K562 (cell line): ENCODE data around the gene TTC28. TPM values are rescaled to one million over a fixed set of nuclear protein-coding genes. Genes with fewer than 3 reads are reported as not detected.

Experiments
- CHD1 ChIP-seq: fragments of 200-600 bp; sonication (generic); IDR thresholded peaks from one replicate; pipeline ENCODE4 v1.6.1; 2012; ENCODE audit warnings: mild to moderate bottlenecking, moderate library complexity, low read length, inconsistent platforms
- COPS2 ChIP-seq: fragments of 450-650 bp; conservative IDR thresholded peaks from 2 replicates; pipeline ENCODE4 v1.6.1; 2016; ENCODE audit warnings: mild to moderate bottlenecking, moderate library complexity
- CREBBP ChIP-seq: IDR thresholded peaks from one replicate; pipeline ENCODE4 v1.6.1; 2012; ENCODE audit warnings: low read depth, mild to moderate bottlenecking, control low read depth, inconsistent platforms, low read length
- CXXC5 ChIP-seq: fragments of 250-450 bp; sonication (Bioruptor Pico); IDR thresholded peaks from 2 replicates; pipeline ENCODE4 v1.8.0; 2022; ENCODE audit warnings: inconsistent platforms, mild to moderate bottlenecking, moderate library complexity
- EP300 ChIP-seq: IDR thresholded peaks from 2 replicates; pipeline ENCODE4 v1.6.1; 2012; ENCODE audit warnings: low read length, improper control_type of control experiment
- FOXM1 ChIP-seq, 2 experiments: fragments of 450-650 bp in 1 of 2; sonication (generic) in 1 of 2; formaldehyde crosslinking in 1 of 2; IDR thresholded peaks; 2 replicates each; pipeline versions ENCODE4 v1.6.1 to v1.9.0; 2017 to 2022; ENCODE audit warnings: low read depth in 2 of 2, mild to moderate bottlenecking in 2 of 2, missing genetic modification reagents in 1 of 2, moderate library complexity in 1 of 2
- KAT2B ChIP-seq: IDR thresholded peaks from one replicate; pipeline ENCODE4 v1.6.1; 2012; ENCODE audit warnings: low read depth, mild to moderate bottlenecking, control low read depth, inconsistent platforms, low read length, moderate library complexity
- KLF1 ChIP-seq: fragments of 450-650 bp; IDR thresholded peaks from 2 replicates; pipeline ENCODE4 v1.6.1; 2016; ENCODE audit warnings: missing genetic modification characterization, missing compliant biosample characterization
- LEF1 ChIP-seq: fragments of 450-650 bp; IDR thresholded peaks from 2 replicates; pipeline ENCODE4 v1.6.1; 2016; ENCODE audit warnings: mild to moderate bottlenecking
- NFYB ChIP-seq: IDR thresholded peaks from 2 replicates; pipeline ENCODE4 v1.6.1; 2011; ENCODE audit warnings: mild to moderate bottlenecking, moderate library complexity; ENCODE audit not compliant: insufficient read length; ENCODE audit errors: extremely low read depth
- NR0B1 ChIP-seq: fragments of 450-650 bp; IDR thresholded peaks from one replicate; pipeline ENCODE4 v1.6.1; 2018; ENCODE audit warnings: mild to moderate bottlenecking, moderate library complexity; ENCODE audit not compliant: partially characterized antibody
- PKNOX1 ChIP-seq: fragments of 450-650 bp; IDR thresholded peaks from 2 replicates; pipeline ENCODE4 v1.6.1; 2016
- SRSF7 ChIP-seq: fragments of 200-400 bp; formaldehyde crosslinking; optimal IDR thresholded peaks from 2 replicates; pipeline ENCODE3; 2017; ENCODE audit warnings: mild to moderate bottlenecking, low read depth, low read length
- TEAD2 ChIP-seq: fragments of 450-650 bp; IDR thresholded peaks from 2 replicates; pipeline ENCODE4 v1.6.1; 2016; ENCODE audit warnings: missing genetic modification characterization, control low read depth, missing compliant biosample characterization
- THRAP3 ChIP-seq: fragments of 450-650 bp; IDR thresholded peaks from 2 replicates; pipeline ENCODE4 v1.6.1; 2016; ENCODE audit warnings: mild to moderate bottlenecking, inconsistent platforms, borderline replicate concordance
- VEZF1 ChIP-seq: fragments of 200-800 bp; sonication (Bioruptor generic); IDR thresholded peaks from 2 replicates; pipeline ENCODE4 v1.6.1; 2017; ENCODE audit warnings: missing genetic modification characterization, missing compliant biosample characterization
- ZBED1 ChIP-seq: IDR thresholded peaks from 2 replicates; pipeline ENCODE4 v1.6.1; 2014
- ZNF133 ChIP-seq: fragments of 250-450 bp; sonication (Bioruptor Pico); IDR thresholded peaks from 2 replicates; pipeline ENCODE4 v1.4.0; 2020; ENCODE audit warnings: mild to moderate bottlenecking
- ZNF511 ChIP-seq: sonication (generic); formaldehyde crosslinking; IDR thresholded peaks from 2 replicates; pipeline ENCODE4 v1.8.0; 2022; ENCODE audit warnings: mild to moderate bottlenecking, missing genetic modification reagents
- ZNF592 ChIP-seq: fragments of 450-650 bp; IDR thresholded peaks from 2 replicates; pipeline ENCODE4 v1.6.1; 2017; ENCODE audit warnings: antibody characterized with exemption, mild to moderate bottlenecking
- polyA plus RNA-seq, 8 experiments: library from polyadenylated mRNA; depleted of rRNA in 4 of 8; stranded (reverse) in 5 of 8; unstranded in 3 of 8; fragments of >200 nt; fragmentation: Nextera tagmentation in 2 of 8; fragmentation: Illumina TruSeq in 1 of 8; extraction: Ambion mirVana in 2 of 8; extraction: Trizol in 1 of 8; gene quantifications; 2 replicates each; pipeline versions ENCODE4 v1.2.1 to v1.2.3, GENCODE V29; 2011 to 2014; ENCODE audit warnings: inconsistent platforms in 1 of 8, missing spikeins in 1 of 8
- total RNA-seq, 7 experiments: library from RNA; depleted of rRNA in 6 of 7; stranded (reverse); fragments of >200 nt in 6 of 7; fragmentation: Illumina TruSeq in 2 of 7; extraction: Trizol in 2 of 7; gene quantifications; 2 replicates each; pipeline versions ENCODE4 v1.2.1 to v1.2.3, GENCODE V29; 2011 to 2021; ENCODE audit warnings: low replicate concordance in 1 of 7

The TTC28 gene
- total and polyA plus RNA-seq, 9 of the 15 experiments (the other 6 are each of a cell fraction or from before 2014, with no cell fraction given) = 0.22 to 10.7 (median 3.1) TPM

- TF ChIP-seq FOXM1 (IDR thresholded peaks at IDR 0.05; ENCODE audit: low read depth) = peak; percentile 34; the same call in 1 of the 2 replicates
- TF ChIP-seq FOXM1 (CRISPR knock-in tag; IDR thresholded peaks at IDR 0.05; ENCODE audit: low read depth) = no peak
- TF ChIP-seq ZNF133 (CRISPR knock-in tag) = no peak
- TF ChIP-seq COPS2 = no peak
- peak; percentile 45 for TF ChIP-seq PKNOX1
- TF ChIP-seq NR0B1 = no peak
- TF ChIP-seq CHD1 = no peak
- no peak for TF ChIP-seq NFYB
- no peak for TF ChIP-seq ZBED1
- peak; percentile 61; the same call in 1 of the 2 replicates for TF ChIP-seq EP300
- no peak for TF ChIP-seq CREBBP
- no peak for TF ChIP-seq THRAP3
- TF ChIP-seq CXXC5 = peak; percentile 42; the same call in 1 of the 2 replicates
- no peak for TF ChIP-seq KAT2B
- no peak for TF ChIP-seq ZNF592
- TF ChIP-seq ZNF511 (CRISPR knock-in tag) = no peak
- no peak for TF ChIP-seq TEAD2 (tag)
- peak; percentile 86 for TF ChIP-seq LEF1
- TF ChIP-seq VEZF1 (CRISPR knock-in tag) = no peak
- no peak for TF ChIP-seq SRSF7
- TF ChIP-seq KLF1 (tag) = no peak
These were observed 283.5 kb downstream of the TTC28 start (continued) for GRCh38 chr22:28395920-28396753.
